ENCODE measurements around the gene TNP2. TPM values are rescaled to one million over a fixed set of nuclear protein-coding genes. Genes with fewer than 3 reads are reported as not detected.

TNP2 gene
- total RNA-seq, 2 donors from 2014 or later = not detected

GRCh38 chr16:11271610-11272009 lies 2.5 kb upstream of the TNP2 start:
- Histone ChIP-seq H3K4me1 (ENCODE audit: control insufficient read depth in 1 of 2, low read depth in 2 of 2) (no peaks in the 10 kb centered on the region), H3K9me3 (no peaks in the 10 kb centered on the region), H3K27ac (no peak overlapping the region), H3K36me3 (no peaks in the 10 kb centered on the region), H3K4me3 (no peak overlapping the region), H3K27me3 (replicated peaks; ENCODE audit: insufficient read depth) (no peaks in the 10 kb centered on the region)
- ATAC-seq (ENCODE audit: insufficient number of reproducible peaks, low FRiP score, low read depth) (no peak), DNase-seq (ENCODE audit: low spot score) (no peak)
- no peak for TF ChIP-seq CTCF (IDR thresholded peaks at IDR 0.05)

- Histone ChIP-seq H3K4me3 (no peak overlapping the region), H3K27ac (no peak overlapping the region), H3K4me1 (ENCODE audit: control insufficient read depth in 1 of 2, low read depth in 2 of 2) (no peaks in the 10 kb centered on the region), H3K9me3 (no peaks in the 10 kb centered on the region), H3K36me3 (no peaks in the 10 kb centered on the region), H3K27me3 (replicated peaks; ENCODE audit: insufficient read depth) (no peaks in the 10 kb centered on the region)
- no peak for DNase-seq (ENCODE audit: low spot score)
- ATAC-seq (ENCODE audit: insufficient number of reproducible peaks, low FRiP score, low read depth) = no peak
- TF ChIP-seq CTCF (IDR thresholded peaks at IDR 0.05) = no peak
These were observed 1.6 kb upstream of the TNP2 start for GRCh38 chr16:11270602-11271162.

- Histone ChIP-seq H3K9me3 (no peaks in the 10 kb centered on the region), H3K36me3 (no peaks in the 10 kb centered on the region), H3K27ac (no peak overlapping the region), H3K4me3 (no peak overlapping the region), H3K4me1 (ENCODE audit: control insufficient read depth in 1 of 2, low read depth in 2 of 2) (no peaks in the 10 kb centered on the region), H3K27me3 (replicated peaks; ENCODE audit: insufficient read depth) (no peaks in the 10 kb centered on the region)
- no peak for TF ChIP-seq CTCF (IDR thresholded peaks at IDR 0.05)
- ATAC-seq (ENCODE audit: insufficient number of reproducible peaks, low FRiP score, low read depth) (no peak), DNase-seq (ENCODE audit: low spot score) (no peak)
These were observed 4.0 kb downstream of the TNP2 start for GRCh38 chr16:11265124-11265523.

GRCh38 chr16:11264155-11264832 lies 4.8 kb downstream of the TNP2 start:
- Histone ChIP-seq H3K4me1 (ENCODE audit: control insufficient read depth in 1 of 2, low read depth in 2 of 2) (peaks cover 1 to 5% of the 10 kb centered on the region in 2 donors), H3K27ac (no peak overlapping the region), H3K27me3 (replicated peaks; ENCODE audit: insufficient read depth) (no peaks in the 10 kb centered on the region), H3K4me3 (no peak overlapping the region), H3K9me3 (no peaks in the 10 kb centered on the region), H3K36me3 (no peaks in the 10 kb centered on the region)
- ATAC-seq (ENCODE audit: insufficient number of reproducible peaks, low FRiP score, low read depth) (no peak), DNase-seq (ENCODE audit: low spot score) (no peak)
- no peak for TF ChIP-seq CTCF (IDR thresholded peaks at IDR 0.05)

GRCh38 chr16:11263737-11264136 lies 5.4 kb downstream of the TNP2 start:
- peaks cover 7 to 11% of the 10 kb centered on the region in 2 donors for H3K4me1 ChIP-seq (ENCODE audit: control insufficient read depth in 1 of 2, low read depth in 2 of 2)
- DNase-seq (ENCODE audit: low spot score) (no peak), ATAC-seq (ENCODE audit: insufficient number of reproducible peaks, low FRiP score, low read depth) (no peak)
- H3K36me3 ChIP-seq = no peaks in the 10 kb centered on the region
- H3K27me3 ChIP-seq (replicated peaks; ENCODE audit: insufficient read depth) = no peaks in the 10 kb centered on the region
- H3K27ac ChIP-seq = no peak overlapping the region
- no peak overlapping the region for H3K4me3 ChIP-seq
- no peaks in the 10 kb centered on the region for H3K9me3 ChIP-seq
- no peak for TF ChIP-seq CTCF (IDR thresholded peaks at IDR 0.05)

Data from thoracic aorta (tissue), 2 donors.